Measurements from ENCODE around the gene MAU2.

The MAU2 gene

DNA sequence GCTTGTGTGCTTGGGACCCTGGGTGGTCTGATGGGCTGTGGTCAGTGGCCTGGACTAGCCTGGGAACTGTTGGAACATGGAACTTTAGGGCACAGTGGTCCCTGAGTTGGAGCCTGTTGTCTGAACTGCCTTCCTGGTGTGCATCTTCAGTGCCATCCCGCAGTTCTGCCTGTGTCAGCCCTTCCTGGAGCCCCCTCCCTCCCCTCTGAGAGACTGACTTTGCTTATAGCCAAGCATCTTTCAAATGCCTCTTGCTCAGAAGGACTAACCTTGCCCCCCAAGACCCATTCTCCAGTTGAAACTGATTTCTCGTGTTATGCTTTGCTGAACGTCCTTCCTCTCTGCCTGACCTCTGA lies 14.3 kb downstream of the MAU2 start:
- TF ChIP-seq, protein P1, sequence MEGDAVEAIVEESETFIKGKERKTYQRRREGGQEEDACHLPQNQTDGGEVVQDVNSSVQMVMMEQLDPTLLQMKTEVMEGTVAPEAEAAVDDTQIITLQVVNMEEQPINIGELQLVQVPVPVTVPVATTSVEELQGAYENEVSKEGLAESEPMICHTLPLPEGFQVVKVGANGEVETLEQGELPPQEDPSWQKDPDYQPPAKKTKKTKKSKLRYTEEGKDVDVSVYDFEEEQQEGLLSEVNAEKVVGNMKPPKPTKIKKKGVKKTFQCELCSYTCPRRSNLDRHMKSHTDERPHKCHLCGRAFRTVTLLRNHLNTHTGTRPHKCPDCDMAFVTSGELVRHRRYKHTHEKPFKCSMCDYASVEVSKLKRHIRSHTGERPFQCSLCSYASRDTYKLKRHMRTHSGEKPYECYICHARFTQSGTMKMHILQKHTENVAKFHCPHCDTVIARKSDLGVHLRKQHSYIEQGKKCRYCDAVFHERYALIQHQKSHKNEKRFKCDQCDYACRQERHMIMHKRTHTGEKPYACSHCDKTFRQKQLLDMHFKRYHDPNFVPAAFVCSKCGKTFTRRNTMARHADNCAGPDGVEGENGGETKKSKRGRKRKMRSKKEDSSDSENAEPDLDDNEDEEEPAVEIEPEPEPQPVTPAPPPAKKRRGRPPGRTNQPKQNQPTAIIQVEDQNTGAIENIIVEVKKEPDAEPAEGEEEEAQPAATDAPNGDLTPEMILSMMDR (IDR thresholded peaks at IDR 0.05; ENCODE audit: control extremely low read depth, extremely low read depth, low read depth, missing control alignments), result no peak
- DNase-seq (ENCODE audit: extremely low spot score), result no peak
- ChIA-PET POLR2A (no interaction called here), CTCF (no interaction called here)

GRCh38 chr19:19335408-19336158 lies 15.0 kb downstream of the MAU2 start:
- POLR2A ChIA-PET, result no interaction called here
- no peak for DNase-seq (ENCODE audit: extremely low spot score)
- TF ChIP-seq, protein P1 (IDR thresholded peaks at IDR 0.05; ENCODE audit: control extremely low read depth, extremely low read depth, low read depth, missing control alignments), result no peak
- CTCF ChIA-PET, result interaction anchor here (1.2 kb wide), 1 partner anchor 14 kb away, joined by 4 read pairs; no protein-coding TSS in a partner anchor

DNA sequence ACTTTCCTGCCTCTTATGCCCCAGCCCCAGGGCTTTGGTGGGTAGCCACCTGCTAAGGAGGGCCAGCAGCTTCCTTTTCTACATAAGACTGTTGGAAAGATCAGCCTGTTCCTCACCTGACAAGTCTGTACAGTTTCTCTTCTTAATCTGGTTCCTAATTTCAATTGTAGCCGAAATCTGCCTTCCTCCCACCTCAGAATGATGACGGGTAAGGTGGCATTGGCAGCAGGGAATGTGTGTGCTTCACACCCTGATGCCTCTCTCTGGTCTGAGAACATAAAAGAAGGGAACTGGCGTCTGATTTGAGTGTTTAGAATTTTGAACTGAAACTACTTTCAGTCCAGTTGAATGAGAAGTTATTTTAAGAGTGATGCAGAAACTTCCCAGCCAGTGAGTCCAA lies 16.0 kb downstream of the MAU2 start:
- no peak for DNase-seq (ENCODE audit: extremely low spot score)
- ChIA-PET CTCF (interaction anchor here (1.2 kb wide), 1 partner anchor 13 kb away, joined by 4 read pairs; no protein-coding TSS in a partner anchor), POLR2A (no interaction called here)
- TF ChIP-seq, protein P1 (IDR thresholded peaks at IDR 0.05; ENCODE audit: control extremely low read depth, extremely low read depth, low read depth, missing control alignments), result no peak

DNA sequence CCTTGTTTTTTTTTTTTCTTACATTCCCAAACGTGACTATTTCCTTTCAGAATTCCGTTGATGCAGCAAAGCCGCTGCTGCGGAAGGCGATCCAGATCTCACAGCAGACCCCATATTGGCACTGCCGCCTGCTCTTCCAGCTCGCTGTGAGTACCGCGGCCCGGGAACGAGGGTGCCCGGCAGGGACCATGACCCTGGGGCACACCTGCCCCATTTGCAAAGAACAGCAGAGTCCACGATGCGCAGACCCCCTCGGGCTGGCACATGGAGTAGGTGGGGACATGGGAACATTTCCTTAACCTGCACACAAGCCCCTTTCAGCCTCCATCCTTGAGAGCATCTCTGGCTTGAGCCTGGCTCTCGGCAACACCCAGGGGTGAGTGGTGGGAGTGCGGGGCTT lies 16.5 kb downstream of the MAU2 start:
- no peak for DNase-seq (ENCODE audit: extremely low spot score)
- TF ChIP-seq, protein P1 (IDR thresholded peaks at IDR 0.05; ENCODE audit: control extremely low read depth, extremely low read depth, low read depth, missing control alignments), result no peak
- ChIA-PET POLR2A (no interaction called here), CTCF (no interaction called here)

GRCh38 chr19:19338082-19338481 lies 17.5 kb downstream of the MAU2 start:
- POLR2A ChIA-PET, result no interaction called here
- CTCF ChIA-PET, result interaction anchor here (1.4 kb wide), 1 partner anchor 24 kb away, joined by 3 read pairs; no protein-coding TSS in a partner anchor

DNA sequence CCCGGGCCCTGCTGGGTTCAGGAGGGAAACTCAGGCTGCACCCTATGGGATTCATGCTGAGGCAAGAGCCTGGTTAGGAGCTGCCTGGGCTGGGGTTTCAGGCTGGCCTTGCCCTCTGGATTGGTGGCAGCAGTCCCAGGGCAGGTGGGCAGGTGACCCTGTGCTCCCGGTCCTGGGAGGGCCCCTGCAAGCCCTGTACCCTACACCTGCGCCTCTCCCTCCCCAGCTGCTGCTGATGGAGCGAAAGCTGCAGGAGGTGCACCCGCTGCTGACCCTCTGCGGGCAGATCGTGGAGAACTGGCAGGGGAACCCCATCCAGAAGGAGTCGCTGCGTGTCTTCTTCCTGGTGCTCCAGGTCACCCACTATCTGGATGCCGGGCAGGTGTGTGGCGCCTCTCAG lies 20.4 kb downstream of the MAU2 start:
- CTCF ChIA-PET, result no interaction called here
- POLR2A ChIA-PET, result no interaction called here
- DNase-seq (ENCODE audit: extremely low spot score), result no peak
- TF ChIP-seq, protein P1 (IDR thresholded peaks at IDR 0.05; ENCODE audit: control extremely low read depth, extremely low read depth, low read depth, missing control alignments), result no peak

More at GRCh38 chr19:19338082-19338481, 17.5 kb downstream of the MAU2 start:
- DNase-seq (ENCODE audit: extremely low spot score), result no peak
- TF ChIP-seq, protein P1 (IDR thresholded peaks at IDR 0.05; ENCODE audit: control extremely low read depth, extremely low read depth, low read depth, missing control alignments), result no peak
